Measurements from ENCODE around the gene RFX3.

GRCh38 chr9:3277200-3277599, 248.6 kb downstream of the RFX3 start:
- TF ChIP-seq CTCF (IDR thresholded peaks at IDR 0.05; ENCODE audit: poor library complexity), result no peak
- no peak for TF ChIP-seq EZH2phosphoT487 (IDR thresholded peaks at IDR 0.05; ENCODE audit: low read depth, severe bottlenecking, unreplicated experiment)
